NAMALWA (cell line): Measurements from ENCODE around the gene LCTL.
A peak's percentile ranks its signal among the peaks of the same experiment; 100 is the strongest.

Experiments used
- DNase-seq: peaks from one replicate; pipeline ENCODE4 v3.0.0-alpha.2; 2015; ENCODE audit warnings: low spot score

LCTL gene, protein sequence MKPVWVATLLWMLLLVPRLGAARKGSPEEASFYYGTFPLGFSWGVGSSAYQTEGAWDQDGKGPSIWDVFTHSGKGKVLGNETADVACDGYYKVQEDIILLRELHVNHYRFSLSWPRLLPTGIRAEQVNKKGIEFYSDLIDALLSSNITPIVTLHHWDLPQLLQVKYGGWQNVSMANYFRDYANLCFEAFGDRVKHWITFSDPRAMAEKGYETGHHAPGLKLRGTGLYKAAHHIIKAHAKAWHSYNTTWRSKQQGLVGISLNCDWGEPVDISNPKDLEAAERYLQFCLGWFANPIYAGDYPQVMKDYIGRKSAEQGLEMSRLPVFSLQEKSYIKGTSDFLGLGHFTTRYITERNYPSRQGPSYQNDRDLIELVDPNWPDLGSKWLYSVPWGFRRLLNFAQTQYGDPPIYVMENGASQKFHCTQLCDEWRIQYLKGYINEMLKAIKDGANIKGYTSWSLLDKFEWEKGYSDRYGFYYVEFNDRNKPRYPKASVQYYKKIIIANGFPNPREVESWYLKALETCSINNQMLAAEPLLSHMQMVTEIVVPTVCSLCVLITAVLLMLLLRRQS

DNA sequence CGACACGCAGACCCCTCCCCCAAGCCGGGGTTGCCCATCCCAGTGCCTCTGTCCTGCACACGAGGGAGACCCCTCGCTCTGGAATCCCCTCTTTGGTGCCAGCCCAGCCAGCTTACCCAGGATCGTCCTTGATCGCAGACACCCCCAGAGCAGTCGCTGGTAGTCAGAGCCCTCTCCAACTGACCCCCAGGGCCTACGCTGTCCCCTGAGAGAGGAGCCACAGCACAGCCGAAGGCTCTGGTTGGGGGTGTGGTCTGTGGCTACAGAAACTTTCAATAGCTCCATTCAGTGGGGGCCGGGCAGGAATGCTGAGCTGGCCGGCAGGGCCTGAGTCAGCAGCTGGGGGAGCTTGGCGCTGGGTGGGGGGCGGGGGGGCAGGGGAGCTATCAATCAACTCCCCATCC, at the start of gene LCTL:
LCTL (minus strand) TSS at position 258 of the 404 bp plus-strand sequence. CDS start 633 bp downstream, outside the sequence.
- DNase-seq, result no peak

DNA sequence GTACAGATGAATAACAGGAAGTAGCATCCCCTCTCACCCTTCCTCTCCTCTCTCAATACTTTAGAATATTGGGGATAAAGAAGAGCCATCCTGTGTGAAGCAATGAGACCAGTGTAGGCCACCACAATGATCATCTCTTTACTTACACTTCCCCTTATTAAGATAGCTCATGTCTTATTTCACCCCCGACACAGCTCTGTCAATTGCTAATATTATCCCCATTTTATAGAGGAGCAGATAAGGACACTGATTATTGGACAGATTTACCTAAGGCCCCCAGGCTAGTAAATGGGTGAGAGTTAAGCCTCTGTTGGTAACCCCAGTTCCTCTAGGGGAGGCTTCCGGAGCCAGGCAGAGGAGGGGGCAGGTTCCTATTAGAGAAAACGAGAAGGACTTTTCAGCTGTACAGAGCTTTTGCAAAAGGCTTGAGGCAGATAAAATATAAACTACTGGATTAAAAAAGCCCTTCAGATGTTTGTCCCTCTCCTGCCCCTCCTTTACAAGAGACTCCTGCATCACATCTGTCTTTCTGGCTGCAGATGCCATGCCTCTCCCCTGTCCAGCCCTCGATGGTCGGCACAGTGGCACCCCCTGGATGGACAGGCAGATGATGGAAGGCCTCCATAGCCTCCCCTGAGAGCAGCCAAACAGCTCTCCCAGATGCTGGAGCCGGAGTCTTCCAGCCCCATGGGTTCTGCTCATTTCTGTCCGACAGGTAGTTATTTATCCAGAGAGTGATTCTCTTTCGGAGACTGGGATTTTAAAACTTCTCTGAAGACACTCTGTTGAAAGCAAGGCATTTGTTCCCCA, 49.4 kb upstream of the LCTL start:
- no peak for DNase-seq

DNA sequence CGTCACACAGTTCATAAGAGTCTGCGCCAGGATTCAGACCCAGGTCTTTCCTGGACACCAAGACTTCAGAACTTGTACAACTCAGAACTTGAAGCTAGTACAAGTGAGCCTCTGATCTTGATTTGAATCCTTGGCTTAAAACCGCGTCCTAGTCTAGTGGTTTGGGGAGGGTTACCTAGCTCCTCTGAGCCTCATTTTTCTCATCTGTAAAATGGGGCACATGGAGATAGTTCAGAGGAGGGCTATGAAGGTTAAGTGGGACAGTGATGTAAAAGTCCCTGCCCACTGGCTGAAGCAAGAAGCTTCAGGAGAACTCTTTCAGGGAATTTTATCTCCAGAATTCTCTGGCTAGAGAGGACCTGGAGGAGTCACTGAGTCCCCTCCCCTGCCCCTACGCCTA, 48.7 kb upstream of the LCTL start:
- DNase-seq, result no peak

DNA sequence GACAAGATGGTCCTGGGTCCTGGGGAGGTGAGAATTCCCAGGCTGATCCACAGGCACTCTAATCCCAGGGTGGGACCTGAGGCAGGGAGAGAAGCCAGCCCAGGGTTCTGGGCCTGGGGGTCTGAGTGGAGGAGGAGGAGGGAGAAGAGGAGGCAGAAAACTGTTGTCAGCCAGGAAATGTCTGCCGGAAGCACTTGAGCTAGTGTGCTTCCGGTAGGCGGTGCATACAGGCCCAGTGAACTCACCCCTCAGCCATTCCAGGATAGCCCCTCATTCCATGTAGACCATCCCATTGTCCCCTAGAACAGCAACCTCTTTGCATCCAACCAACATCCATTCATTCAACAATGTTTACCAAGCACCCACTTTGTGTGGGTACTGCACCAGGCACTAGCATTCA, 47.9 kb upstream of the LCTL start:
- DNase-seq, result no peak

DNA sequence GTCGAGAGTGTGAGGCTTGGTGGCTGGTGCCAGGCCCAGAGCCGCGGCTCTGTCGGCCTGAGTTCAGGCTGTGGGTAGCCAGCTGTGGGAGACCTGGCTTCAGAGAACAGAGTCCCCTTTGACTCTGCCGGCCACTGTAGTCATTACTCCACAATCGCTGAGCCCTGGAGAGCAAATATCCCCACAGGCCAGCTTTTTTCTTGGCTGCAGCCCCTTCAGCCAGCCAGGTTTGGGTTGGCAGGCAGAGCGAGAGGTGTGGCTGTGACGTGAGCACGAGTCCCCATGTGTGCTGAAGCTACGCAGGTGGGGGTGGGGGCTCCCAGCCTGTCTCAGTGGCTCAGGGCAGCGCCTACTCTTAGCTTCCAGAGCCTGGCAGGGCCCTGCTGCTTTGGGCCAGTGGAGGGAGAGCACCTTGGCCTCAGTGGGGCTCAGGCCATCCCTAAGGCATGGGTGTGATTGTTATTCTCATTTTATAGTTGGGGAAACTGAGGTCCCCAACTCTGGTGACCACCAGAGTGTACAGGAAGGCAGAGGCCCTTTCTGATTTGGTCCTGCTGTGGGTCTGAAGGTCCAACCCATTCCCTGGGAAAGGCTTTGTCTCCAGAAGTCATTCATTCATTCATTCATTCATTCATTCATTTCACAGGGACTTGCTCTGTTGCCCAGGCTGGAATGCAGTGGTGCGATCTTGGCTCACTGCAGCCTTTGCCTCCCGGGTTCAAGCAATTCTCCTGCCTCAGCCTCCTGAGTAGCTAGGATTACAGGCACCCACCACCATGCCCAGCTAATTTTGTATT, 45.7 kb upstream of the LCTL start:
- no peak for DNase-seq

DNA sequence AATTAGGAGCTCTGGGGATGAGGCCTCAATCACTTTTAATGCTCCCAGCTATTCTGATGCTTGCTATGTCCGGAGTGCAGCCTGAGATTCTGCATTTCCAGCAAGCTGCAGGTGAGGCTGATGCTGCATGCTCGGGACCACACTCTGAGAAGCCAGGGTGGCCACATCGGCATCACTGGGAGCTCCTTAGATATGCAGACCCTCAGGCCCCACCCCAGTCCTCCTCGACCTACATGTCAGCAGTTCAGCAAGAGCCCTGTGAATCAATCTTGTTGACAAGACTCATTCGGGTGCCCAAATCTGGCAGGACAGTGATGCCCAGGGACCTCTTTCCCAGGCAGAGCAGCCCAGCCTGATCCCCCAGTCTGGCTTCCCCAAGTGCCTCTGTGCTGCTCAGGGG, 44.1 kb upstream of the LCTL start:
- no peak for DNase-seq

DNA sequence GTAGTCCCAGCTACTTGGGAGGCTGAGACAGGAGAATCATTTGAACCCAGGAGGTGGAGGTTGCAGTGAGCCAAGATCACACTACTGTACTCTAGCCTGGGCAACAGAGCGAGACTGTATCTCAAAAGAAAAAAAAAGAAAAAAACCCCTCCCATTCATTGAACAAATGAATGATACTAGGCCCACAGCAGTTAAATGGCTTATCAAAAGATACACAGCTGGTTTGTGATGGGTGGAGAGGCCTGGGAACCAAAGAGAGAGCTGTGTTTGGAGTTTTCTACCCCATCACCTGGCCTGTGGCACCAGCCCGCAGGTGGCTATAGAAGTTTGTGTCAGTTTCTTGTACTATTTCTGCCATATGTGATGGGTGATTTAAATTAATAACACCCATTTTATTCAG, 43.1 kb upstream of the LCTL start:
- no peak for DNase-seq

DNA sequence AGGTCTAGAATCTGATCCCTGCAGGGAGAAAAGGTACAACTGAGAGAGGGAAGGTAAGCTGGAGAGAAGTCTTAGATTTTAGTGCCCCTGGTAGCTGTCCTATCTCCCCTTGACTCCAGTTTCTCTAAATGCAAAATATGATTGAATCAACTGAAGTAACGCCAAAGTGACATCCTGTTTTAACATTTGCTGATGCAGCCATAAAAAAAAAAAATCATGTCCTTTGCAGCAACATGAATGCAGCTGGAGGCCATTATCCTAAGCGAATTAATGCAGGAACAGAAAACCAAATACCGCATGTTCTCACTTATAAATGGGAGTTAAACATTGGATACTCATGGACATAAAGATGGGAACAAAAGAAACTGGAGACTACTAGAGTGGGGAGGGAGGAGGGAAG, 42.4 kb upstream of the LCTL start:
- no peak for DNase-seq

DNA sequence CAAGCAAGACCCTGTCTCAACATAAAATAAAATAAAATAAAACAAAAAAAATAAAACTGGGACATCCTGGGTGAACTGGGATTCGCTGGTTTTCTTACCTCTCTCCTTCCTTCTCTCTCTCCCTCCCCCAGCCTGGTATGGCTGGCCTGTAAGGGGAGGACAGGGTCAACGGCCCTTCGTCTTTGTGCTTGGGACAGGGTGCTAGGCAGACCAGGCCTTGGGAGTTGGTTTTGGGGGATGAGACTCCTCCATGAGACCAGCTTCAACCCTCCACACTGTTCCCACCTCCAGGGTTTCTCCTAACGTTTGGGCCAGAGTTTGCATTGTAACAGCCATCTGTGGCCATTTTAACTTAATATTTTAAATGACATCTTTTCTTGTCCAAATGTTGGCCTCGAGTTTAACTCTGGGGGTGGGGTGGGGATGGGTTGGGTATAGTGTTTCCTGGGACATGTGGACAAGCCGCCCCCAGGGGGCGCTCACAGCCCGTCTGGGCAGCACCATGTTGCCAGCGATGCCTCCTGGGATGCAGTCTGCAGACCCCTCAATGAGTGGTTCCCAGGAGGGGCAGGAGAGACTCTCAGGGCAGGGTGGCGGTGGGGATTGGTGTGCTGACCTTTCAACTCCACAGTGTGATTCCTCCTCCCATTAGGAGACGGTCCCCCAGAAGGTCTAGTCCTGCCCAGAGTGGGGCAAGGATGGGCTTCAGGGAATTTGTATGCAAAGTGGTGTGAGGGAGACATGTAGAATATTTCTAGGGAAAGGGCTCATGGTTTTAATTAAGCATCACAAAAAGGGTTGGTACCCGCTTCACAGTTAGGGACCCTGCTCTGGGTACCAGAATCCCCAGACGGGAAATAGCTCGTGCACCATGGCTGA, 37.7 kb upstream of the LCTL start:
- peak; percentile 78 for DNase-seq

DNA sequence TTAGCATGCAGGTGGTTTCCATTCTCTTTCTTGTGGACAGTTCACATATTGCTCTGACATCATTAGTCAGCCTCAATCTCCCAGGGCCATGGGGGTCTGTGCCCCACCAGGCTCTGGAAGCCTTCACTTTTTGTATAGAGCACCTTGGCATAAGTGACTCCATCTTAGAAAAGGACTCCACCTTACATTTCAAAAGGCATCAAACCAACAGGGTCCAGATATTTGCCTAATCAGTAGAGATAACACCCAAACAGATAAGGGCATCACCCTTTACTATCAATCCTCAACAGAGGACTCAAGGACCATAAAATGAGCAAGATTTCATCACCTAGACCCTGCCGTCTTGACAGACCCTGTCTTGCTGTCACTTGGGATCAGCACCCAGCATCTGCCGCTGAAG, 35.7 kb upstream of the LCTL start:
- DNase-seq, result no peak

DNA sequence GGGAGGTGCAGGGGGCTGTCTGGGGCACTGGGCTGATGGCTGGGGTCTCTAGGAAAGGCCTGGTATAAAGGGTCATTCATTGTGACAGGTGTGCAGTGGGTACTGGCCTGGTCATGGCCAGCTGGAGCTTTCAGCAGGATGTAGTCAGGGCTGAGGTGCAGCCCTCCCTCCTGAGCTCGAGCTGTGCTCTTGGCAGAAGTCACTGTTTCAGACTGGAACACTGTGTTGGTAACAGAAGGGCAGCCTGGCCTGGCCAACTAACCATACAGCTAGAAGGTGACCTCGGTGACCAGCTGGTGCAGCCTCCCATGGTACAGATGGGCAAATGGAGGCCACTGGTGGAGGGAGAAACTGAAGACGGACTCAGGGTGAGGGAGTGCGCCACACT, 34.4 kb upstream of the LCTL start:
- no peak for DNase-seq

DNA sequence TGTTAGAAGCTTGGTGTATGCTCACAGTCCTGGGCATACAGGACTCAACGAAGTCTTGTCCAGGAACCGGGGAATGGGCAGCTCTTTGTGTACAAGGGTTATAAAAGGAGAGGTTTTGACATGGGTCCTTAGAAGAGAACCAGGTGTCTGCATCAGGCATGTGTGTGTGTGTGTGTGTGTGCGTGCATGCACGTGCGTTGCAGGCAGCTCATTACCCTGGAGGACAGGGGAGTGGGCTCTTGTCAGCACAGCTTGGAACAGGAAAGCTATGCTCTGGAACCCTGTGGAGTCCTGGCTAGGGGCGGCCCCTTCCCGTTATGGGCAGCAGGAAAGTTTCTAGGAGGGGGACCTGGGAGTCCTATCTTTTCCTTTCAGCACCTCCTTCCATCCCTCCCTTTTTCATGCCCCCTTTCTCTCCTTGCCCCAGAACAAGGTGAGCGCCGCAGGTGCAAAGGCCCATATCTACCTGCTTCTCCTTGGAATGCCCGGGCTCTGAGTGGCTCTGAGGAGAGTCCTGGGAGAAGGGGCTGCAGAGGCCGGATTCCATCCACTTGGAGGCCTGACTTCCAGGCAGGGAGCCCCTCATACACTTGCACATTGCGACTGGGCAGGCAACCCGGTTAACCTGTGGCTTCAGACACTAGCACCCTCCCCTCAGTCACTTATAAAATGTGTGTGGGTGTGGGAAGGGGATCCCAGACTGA, 33.9 kb upstream of the LCTL start:
- no peak for DNase-seq

DNA sequence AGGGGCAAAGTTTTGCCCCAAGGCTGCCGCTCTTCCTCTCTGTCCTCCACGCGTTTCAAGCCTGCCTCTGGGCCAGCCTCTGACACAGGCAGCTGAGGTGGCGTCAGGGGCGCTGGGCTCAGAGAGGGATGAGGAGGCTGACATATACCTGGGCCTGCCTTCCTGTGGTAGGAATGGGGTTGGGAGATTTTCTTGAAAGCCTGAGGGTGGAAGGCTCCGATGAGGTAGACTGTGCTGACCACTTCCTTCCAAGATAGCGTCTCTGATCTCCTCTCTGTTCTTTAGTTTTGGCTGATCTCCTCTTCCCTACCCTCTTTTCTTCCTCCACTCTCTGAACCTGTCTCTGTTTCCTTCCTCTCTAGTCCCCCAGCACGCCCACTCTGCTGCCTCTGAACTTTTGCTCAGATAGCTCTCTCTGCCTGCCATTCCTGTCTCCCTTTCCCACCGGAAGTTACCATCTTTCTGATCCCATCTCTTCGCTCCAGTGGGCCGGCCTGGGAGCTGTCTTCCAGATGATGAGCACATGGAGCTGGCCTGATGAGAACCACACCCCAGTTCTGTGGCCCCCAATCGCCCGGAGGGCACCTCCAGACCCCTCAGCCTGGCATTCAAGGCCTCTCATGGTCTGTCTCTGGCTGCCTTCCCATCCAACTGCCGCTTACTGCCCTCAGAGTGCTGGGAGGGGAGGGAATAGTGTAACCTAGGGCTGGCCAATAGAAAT, 32.5 kb upstream of the LCTL start:
- DNase-seq, result no peak

DNA sequence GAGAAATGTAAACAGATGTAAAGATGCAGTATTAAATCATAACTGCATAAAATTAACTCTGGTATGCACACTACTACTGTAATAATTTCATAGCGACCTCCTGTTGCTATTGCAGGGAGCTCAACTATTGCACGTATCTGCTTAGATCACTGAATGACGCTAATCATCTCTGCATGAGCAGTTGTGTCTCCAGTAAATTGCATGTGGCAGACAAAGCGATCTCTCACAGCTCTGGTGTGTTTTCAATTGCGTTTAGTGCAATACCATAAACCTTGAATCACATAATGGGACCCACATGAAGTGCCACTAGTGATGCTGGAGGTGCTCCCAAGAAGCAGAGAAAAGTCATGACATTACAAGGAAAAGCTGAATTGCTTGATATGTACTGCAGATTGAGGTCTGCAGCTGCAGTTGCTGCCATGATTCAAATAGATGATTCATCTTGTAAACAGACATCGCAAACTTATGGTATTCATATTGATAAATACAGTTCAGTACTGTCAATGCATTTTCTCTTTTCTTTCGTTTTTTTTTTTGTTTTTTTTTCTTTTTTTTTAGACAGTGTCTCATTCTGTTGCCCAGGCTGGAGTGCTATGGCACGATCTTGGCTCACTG, 30.2 kb upstream of the LCTL start:
- no peak for DNase-seq

DNA sequence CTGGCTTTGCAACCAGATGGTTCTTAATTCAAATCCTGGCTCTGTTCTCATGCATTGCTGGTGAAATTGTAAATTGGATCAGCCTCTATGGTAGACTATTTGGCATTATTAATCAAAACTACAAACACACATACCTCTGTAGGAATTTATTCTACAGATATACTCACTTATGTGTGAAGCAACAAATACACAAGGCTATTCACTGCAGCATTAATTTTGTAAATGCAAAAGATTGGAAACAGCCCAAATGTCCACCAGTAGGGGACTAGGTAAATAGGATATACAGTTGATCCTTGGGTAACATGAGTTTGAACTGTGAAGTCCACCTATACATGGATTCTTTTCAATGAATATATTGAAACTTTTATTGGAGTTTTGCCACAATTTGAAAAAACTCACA, 29.5 kb upstream of the LCTL start:
- DNase-seq, result no peak

DNA sequence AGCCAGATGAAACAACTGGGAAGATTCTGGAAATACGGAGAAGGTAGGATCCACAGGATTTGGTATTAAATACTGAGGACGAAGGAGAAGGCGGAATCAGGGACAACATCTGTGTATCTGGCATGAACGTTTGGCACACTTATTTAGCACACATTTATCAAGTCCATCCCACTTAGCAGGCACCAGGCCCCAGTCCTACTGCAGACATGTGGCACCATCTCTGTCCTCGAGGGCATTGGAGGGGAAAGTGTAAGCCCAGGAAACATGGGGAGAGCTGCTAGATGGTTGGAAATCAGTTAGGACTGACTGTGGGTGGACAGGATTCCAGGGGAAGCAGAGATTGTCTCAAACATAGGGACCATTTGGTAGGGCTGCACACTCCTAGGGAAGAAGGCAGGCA, 29.0 kb upstream of the LCTL start:
- no peak for DNase-seq

DNA sequence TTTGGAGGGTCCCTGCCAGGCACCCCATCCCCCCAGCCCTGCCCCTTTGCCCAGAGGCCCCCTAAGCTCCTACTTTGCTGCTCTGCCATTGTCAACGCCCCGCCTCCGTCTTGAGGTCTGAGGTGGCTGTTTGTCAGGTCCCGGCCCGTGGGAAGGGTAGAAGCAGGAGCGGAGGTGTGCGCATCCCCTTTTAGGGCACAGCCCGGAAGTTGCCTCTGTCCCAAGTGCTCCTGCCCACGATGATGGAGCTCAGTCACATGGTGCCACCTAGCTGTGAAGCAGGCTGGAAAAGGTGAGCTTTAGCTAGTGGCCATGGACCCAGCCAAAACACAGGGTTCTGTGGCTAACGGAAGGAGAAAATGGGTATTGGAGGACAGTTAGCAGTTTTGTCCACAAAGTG, 28.5 kb upstream of the LCTL start:
- DNase-seq, result no peak

DNA sequence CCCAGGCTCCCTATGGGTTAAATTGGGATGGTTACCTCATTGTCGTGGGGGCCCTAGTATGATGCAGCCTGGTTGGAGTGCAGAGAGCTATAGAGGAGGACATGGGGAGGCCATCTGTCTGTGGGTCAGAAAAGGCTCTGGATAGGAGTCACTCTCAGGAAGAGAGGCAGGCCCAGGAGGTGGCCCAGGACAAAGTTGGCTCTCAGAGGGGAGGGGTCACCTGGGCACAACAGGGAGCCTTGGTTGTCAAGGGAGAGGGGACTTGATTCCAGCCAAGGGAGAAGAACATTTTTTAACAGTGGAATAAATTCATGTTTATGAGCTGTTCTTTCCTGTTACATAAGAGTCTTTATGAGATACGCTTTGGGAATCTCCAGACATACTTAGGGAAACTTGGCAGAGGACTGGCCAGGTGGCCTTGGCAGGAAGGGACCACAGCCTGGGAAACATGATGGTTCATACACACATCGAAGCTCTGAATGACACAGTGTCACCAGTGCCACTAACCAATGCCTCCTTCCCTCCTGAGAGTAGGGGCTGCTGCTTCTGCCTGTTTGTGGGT, 27.5 kb upstream of the LCTL start:
- no peak for DNase-seq

DNA sequence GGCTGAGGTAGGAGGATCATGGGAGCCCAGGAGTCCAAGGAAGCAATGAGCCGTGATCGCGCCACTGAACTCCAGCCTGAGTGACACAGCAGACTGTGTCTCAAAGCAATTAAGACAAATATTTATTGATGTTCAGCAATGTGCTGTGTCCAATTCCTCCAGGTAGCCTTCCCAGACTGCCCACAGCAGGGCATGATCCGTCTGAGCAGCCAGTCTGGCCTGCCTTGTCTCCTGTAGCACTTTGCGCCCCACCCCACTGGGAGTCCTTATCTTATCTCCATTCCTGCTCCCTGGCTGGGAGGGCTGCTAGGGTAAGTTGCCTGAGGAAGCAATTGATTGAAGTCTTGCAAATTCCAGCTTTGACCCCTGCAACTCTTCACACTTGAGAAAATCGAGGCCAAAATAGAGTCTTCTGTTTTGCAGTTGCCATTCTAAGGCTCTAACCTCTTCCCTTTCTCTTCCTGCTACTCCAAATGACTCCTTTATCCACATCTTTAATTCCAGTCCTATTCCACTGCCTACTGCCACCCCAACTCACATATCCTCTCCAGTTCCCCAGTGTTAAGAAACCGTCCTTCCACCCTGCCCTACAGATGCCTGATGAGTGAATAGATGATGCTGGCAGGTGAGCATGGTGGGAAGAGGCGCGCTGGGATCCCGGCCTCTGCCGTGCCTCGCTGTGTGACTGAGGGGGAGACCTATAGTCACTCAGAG, 26.9 kb upstream of the LCTL start:
- no peak for DNase-seq
